ENCODE measurements around the gene IFIT3.
"Not testable (repeated sequence)": the region's sequence is repeated elsewhere in the genome, so short reads cannot be mapped to it uniquely, and the experiment has no call there.

IFIT3 gene

DNA sequence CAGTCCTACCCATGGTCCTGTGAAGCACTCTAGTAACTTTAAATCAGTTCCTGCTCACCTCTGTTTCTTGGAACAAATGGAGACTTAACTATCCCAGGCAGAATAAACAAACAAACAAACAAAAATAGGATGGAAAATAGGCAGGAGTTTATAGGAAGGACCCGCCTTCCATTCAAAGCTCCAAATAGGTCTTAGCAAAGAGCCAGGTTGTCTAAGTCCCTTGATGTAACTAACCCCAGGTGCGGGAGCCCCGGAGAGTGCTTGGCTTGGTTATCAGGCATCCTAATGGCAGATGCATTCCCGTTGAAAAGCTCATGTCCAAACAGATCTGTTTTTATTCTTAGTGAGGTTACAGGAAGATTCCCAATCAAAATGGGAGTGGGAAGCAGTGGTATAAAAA, 23.8 kb upstream of the IFIT3 start:
- DNase-seq, result no peak

- DNase-seq, result no peak
These were observed 23.4 kb upstream of the IFIT3 start for GRCh38 chr10:89304446-89304845.

DNA sequence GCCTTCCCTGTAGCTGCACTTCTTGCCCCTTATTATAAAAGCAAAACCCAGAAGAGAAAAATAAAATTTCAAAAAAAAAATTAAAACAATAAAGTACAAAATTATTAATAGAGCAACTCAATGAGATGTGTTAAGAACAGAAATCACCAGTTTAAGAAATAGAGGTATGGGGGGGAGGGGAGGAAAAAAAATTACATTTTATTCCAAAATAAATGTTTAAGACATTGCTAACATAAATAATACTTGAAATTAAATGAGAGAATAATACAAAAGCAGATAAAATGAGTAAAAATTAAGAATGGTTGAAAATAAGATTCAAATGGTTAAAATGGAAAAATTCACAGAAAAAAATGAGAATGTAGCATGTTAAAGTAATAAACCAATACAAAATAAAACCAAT, 22.9 kb upstream of the IFIT3 start:
- no peak for DNase-seq

DNA sequence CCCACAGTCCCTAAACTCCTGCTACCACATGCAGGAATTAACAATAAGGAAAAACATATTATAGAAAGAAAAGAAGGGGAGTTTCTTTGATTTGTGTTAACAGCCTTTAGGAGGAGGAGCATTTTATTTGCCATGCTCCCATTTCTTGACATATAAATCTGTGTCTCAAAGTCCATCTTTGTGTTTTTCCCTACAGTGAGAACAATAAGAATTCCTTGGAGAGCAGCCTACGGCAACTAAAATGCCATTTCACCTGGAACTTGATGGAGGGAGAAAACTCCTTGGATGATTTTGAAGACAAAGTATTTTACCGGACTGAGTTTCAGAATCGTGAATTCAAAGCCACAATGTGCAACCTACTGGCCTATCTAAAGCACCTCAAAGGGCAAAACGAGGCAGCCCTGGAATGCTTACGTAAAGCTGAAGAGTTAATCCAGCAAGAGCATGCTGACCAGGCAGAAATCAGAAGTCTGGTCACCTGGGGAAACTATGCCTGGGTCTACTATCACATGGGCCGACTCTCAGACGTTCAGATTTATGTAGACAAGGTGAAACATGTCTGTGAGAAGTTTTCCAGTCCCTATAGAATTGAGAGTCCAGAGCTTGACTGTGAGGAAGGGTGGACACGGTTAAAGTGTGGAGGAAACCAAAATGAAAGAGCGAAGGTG, 21.9 kb upstream of the IFIT3 start:
- no peak for DNase-seq

- no peak for DNase-seq
These were observed 21.1 kb upstream of the IFIT3 start for GRCh38 chr10:89306434-89307268.

DNA sequence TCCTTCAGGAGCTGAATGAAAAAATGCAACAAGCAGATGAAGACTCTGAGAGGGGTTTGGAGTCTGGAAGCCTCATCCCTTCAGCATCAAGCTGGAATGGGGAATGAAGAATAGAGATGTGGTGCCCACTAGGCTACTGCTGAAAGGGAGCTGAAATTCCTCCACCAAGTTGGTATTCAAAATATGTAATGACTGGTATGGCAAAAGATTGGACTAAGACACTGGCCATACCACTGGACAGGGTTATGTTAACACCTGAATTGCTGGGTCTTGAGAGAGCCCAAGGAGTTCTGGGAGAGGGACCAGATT, 20.6 kb upstream of the IFIT3 start:
- DNase-seq, result no peak

GRCh38 chr10:89308266-89308665, 19.5 kb upstream of the IFIT3 start:
- no peak for DNase-seq

GRCh38 chr10:89308736-89309135, 19.1 kb upstream of the IFIT3 start:
- no peak for DNase-seq

DNA sequence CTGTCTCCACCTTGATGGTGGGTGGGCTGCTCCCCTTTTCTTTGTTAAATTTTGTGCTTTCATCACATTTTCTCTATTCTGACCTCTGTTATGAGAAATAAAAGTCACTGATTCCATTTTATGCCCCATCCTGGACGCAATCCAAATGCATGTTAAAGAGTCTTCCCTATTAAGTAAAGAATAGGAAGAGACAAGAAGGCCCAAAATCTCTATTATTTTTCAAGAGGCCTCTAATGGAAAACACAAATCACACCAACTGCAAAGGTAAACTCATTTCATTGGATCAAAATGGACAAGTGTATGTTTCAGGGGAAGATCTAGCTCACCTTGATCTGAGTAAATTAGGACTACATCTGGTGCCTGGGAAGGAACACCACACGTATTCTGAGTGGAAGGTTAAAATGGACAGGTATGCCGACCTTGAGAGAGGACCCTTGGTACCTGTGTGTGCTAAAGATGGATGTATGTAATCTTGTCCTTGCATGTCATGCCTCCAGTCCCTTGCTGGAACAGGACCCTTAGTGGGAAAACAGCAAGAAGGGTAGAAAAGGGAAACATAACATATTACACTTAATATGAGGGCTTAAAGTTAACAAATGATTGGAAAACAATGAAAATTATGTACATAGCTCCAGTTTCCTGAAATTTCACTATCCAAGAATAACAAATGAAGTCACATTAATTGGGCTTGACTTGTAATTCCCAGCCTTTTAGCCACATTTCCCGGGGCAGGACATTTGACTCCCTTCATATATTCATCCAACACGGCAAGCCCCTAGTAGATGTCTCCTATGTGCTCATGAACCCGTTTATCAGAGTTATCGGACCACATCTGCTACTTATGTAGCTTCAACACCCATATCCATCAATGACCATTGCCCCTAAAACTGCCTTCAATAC, 18.4 kb upstream of the IFIT3 start:
- DNase-seq, result no peak

GRCh38 chr10:89310056-89310893, 17.5 kb upstream of the IFIT3 start:
- no peak for DNase-seq

DNA sequence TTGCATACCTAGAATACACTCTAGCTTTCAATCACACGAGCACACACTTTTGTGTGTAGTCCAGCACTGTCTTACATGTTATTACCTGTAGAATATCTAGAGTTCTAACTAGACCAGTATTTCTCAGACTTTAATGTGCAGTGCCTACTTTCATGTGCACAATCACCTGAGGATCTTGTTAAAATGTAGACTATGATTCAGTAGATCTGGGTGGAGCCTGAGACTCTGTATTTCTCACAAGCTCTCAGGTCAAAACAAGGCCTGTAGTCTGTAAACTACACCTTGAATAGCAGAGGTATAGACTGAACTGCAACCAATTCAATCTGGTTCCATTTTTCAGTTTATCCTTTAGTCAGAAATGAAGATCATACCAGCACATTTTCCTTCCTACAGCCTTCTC, 14.8 kb upstream of the IFIT3 start:
- no peak for DNase-seq

- DNase-seq, result no peak
These were observed 13.1 kb upstream of the IFIT3 start for GRCh38 chr10:89314676-89315075.

GRCh38 chr10:89318047-89318446, 9.8 kb upstream of the IFIT3 start:
- not testable (repeated sequence) for DNase-seq

DNA sequence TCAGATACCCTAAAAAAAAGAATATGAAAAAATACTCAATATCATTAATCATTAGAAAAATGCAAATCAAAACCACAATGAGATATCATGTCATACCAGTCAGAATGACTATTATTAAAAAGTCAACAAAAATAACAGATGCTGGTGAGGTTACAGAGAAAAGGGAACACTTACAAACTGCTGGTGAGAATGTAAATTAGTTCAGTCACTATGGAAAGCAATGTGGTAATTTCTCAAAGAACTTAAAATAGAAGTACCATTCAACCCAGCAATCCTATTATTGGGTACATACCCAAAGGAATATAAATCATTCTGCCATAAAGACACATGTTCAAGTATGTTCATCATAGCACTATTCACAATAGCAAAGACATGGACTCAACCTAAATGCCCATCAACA, 2.7 kb upstream of the IFIT3 start:
- not testable (repeated sequence) for DNase-seq

DNA sequence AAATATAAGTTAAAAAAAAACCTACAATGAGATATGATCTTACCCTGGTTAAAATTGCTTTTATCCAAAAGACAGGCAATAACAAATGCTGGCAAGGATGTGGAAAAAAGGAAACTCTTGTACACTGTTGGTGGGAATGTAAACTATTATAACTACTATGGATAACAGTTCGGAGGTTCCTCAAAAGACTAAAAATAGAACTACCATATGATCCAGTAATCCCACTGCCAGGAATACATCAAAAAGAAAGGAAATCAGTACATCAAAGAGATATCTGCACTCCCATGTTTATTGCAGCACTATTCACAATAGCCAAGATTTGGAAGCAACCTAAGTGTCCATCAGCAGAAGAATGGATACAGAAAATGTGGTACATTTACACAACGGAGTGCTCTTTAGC, 1.9 kb upstream of the IFIT3 start:
- DNase-seq, result not testable (repeated sequence)

- DNase-seq, result no peak
These were observed 1.4 kb downstream of the IFIT3 start for GRCh38 chr10:89329151-89329550.

DNA sequence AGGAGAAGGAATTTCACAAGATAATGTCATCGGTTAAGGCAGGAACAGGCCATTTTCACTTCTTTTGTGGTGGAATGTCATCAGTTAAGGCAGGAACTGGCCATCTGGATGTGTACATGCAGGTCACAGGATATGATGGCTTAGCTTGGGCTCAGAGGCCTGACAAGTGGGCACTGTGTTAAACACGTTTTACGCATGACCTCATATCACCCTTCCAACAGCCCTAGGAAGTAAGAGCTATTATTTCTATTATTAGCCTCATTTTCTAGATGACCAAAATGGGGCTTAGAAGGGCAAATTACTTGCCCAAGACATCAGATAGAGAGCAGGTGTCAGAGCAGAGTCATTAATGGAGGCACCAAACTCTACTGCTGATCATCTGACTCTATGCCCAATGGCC, 2.2 kb downstream of the IFIT3 start:
- DNase-seq, result not testable (repeated sequence)

GRCh38 chr10:89330537-89331212, 2.9 kb downstream of the IFIT3 start:
- DNase-seq, result no peak

- DNase-seq, result not testable (repeated sequence)
These were observed 3.8 kb downstream of the IFIT3 start for GRCh38 chr10:89331487-89332122.

GRCh38 chr10:89332123-89332633, 4.4 kb downstream of the IFIT3 start:
- DNase-seq, result no peak

DNA sequence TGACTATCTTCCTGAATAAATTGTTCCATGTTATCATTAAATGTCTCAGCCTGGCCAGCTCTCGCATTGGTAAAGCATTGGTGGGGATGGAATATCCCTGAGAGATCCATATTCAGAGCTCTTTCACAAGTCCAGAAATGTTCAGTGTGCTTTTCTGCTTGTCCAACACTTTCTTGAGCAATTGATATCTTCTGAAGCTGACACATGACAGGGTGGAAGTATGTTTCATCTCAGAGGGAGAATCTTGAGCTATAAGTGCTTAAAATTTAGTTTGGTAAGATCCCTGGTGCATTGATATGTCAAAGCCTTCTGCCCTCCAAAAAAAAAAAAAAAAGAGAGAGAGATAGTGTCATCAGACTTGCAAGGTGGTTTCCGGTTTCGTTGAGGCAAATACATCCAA, 7.4 kb downstream of the IFIT3 start:
- DNase-seq, result no peak
